Stimulated activated naive B cell treated with anti-CD40 and anti-IgM and Interleukin-4, amounts not matched to agents 10 μg/mL and 1 μg/mL and 100 μg/mL, for 72 hours (primary cell): Measurements from ENCODE around the gene AFF3.

Experiments used
- ATAC-seq, 2 donors: fragments of 150-1000 bp; cut with Tn5 transposase; replicated peaks; 2 replicates each; pipeline ENCODE4 v1.10.0; 2021; ENCODE audit warnings: moderate library complexity in 1 of 2
- DNase-seq: peaks from one replicate; pipeline ENCODE4 v3.0.0; 2021
- H3K27ac Mint-ChIP-seq: one replicate; pipeline ENCODE4 v1.8.0; 2022; ENCODE audit warnings: mild to moderate bottlenecking, mixed read lengths
- H3K27me3 Mint-ChIP-seq, 2 donors: one replicate each; pipeline ENCODE4 v1.8.0; 2022; ENCODE audit warnings: mixed read lengths in 2 of 2
- H3K36me3 Mint-ChIP-seq, 2 donors: one replicate each; pipeline ENCODE4 v1.8.0; 2022; ENCODE audit warnings: mixed read lengths in 2 of 2, mild to moderate bottlenecking in 1 of 2
- H3K4me1 Mint-ChIP-seq, 2 donors: one replicate each; pipeline ENCODE4 v1.8.0; 2022; ENCODE audit warnings: mixed read lengths in 2 of 2, mild to moderate bottlenecking in 1 of 2
- H3K4me3 Mint-ChIP-seq, 2 donors: one replicate each; pipeline ENCODE4 v1.8.0; 2022; ENCODE audit warnings: mild to moderate bottlenecking in 2 of 2, mixed read lengths in 2 of 2, moderate library complexity in 1 of 2
- H3K9me3 Mint-ChIP-seq, 2 donors: one replicate each; pipeline ENCODE4 v1.8.0; 2022; ENCODE audit warnings: mixed read lengths in 2 of 2, mild to moderate bottlenecking in 1 of 2

AFF3 gene

GRCh38 chr2:99597616-99598015 lies 544.8 kb downstream of the AFF3 start:
- DNase-seq (no peak), ATAC-seq (no peak)
- Mint-ChIP-seq H3K36me3 (peaks cover 14 to 54% of the 10 kb centered on the region in 2 donors), H3K27ac (no peak overlapping the region), H3K27me3 (no peaks in the 10 kb centered on the region), H3K9me3 (no peaks in the 10 kb centered on the region), H3K4me3 (no peak overlapping the region), H3K4me1 (peaks cover 8 to 10% of the 10 kb centered on the region in 2 donors)

GRCh38 chr2:99595373-99595772 lies 547.0 kb downstream of the AFF3 start:
- no peak for DNase-seq
- Mint-ChIP-seq H3K27me3 (no peaks in the 10 kb centered on the region), H3K36me3 (peaks cover 19 to 61% of the 10 kb centered on the region in 2 donors), H3K9me3 (no peaks in the 10 kb centered on the region), H3K4me1 (peaks cover 9 to 10% of the 10 kb centered on the region in 2 donors), H3K4me3 (no peak overlapping the region), H3K27ac (peak overlapping the region; percentile 84)
- ATAC-seq = no peak

- Mint-ChIP-seq H3K27ac (peak overlapping the region; percentile 93), H3K9me3 (no peaks in the 10 kb centered on the region), H3K36me3 (peaks cover 22 to 68% of the 10 kb centered on the region in 2 donors), H3K4me1 (peaks cover 13 to 16% of the 10 kb centered on the region in 2 donors), H3K27me3 (no peaks in the 10 kb centered on the region), H3K4me3 (no peak overlapping the region)
- DNase-seq (no peak), ATAC-seq (no peak)
These were observed 548.5 kb downstream of the AFF3 start for GRCh38 chr2:99593692-99594427.

GRCh38 chr2:99576775-99577174 lies 565.6 kb downstream of the AFF3 start:
- Mint-ChIP-seq H3K36me3 (peaks cover 20 to 37% of the 10 kb centered on the region in 2 donors), H3K4me1 (peaks cover 6% of the 10 kb centered on the region in 2 donors), H3K4me3 (no peak overlapping the region), H3K9me3 (no peaks in the 10 kb centered on the region), H3K27me3 (no peaks in the 10 kb centered on the region), H3K27ac (peak overlapping the region; percentile 69)
- no peak for DNase-seq
- no peak for ATAC-seq

GRCh38 chr2:99573634-99574251 lies 568.6 kb downstream of the AFF3 start:
- Mint-ChIP-seq H3K4me1 (peaks cover 6% of the 10 kb centered on the region in 2 donors), H3K27me3 (no peaks in the 10 kb centered on the region), H3K36me3 (peaks cover 29 to 48% of the 10 kb centered on the region in 2 donors), H3K4me3 (no peak overlapping the region), H3K9me3 (no peaks in the 10 kb centered on the region), H3K27ac (no peak overlapping the region)
- DNase-seq (no peak), ATAC-seq (peak in 1 of 2 donors; percentile 53)

- no peaks in the 10 kb centered on the region for H3K9me3 Mint-ChIP-seq
- no peak for ATAC-seq
- peaks cover 6% of the 10 kb centered on the region in 2 donors for H3K4me1 Mint-ChIP-seq
- DNase-seq = no peak
- H3K36me3 Mint-ChIP-seq = peaks cover 29 to 48% of the 10 kb centered on the region in 2 donors
- H3K27ac Mint-ChIP-seq = peak overlapping the region; percentile 75
- no peak overlapping the region for H3K4me3 Mint-ChIP-seq
- H3K27me3 Mint-ChIP-seq = no peaks in the 10 kb centered on the region
These were observed 569.8 kb downstream of the AFF3 start for GRCh38 chr2:99572373-99573164.

GRCh38 chr2:99571954-99572353 lies 570.4 kb downstream of the AFF3 start:
- H3K9me3 Mint-ChIP-seq = no peaks in the 10 kb centered on the region
- ATAC-seq = no peak
- H3K36me3 Mint-ChIP-seq = peaks cover 32 to 48% of the 10 kb centered on the region in 2 donors
- no peak overlapping the region for H3K27ac Mint-ChIP-seq
- no peak overlapping the region for H3K4me3 Mint-ChIP-seq
- H3K4me1 Mint-ChIP-seq = peaks cover 2 to 6% of the 10 kb centered on the region in 2 donors
- no peaks in the 10 kb centered on the region for H3K27me3 Mint-ChIP-seq
- DNase-seq = no peak

- DNase-seq (no peak), ATAC-seq (no peak)
- Mint-ChIP-seq H3K27me3 (no peaks in the 10 kb centered on the region), H3K36me3 (peaks cover 29 to 46% of the 10 kb centered on the region in 2 donors), H3K4me3 (no peak overlapping the region), H3K27ac (peak overlapping the region; percentile 39), H3K4me1 (peaks cover 0 to 3% of the 10 kb centered on the region in 2 donors), H3K9me3 (no peaks in the 10 kb centered on the region)
These were observed 570.9 kb downstream of the AFF3 start for GRCh38 chr2:99571533-99571932.

GRCh38 chr2:99571021-99571420 lies 571.4 kb downstream of the AFF3 start:
- H3K9me3 Mint-ChIP-seq = no peaks in the 10 kb centered on the region
- no peaks in the 10 kb centered on the region for H3K27me3 Mint-ChIP-seq
- H3K27ac Mint-ChIP-seq = peak overlapping the region; percentile 83
- ATAC-seq = no peak
- H3K36me3 Mint-ChIP-seq = peaks cover 30 to 50% of the 10 kb centered on the region in 2 donors
- H3K4me1 Mint-ChIP-seq = peaks cover 0 to 3% of the 10 kb centered on the region in 2 donors
- DNase-seq = no peak
- no peak overlapping the region for H3K4me3 Mint-ChIP-seq

GRCh38 chr2:99569386-99569785 lies 573.0 kb downstream of the AFF3 start:
- H3K4me3 Mint-ChIP-seq = no peak overlapping the region
- DNase-seq (no peak), ATAC-seq (no peak)
- H3K9me3 Mint-ChIP-seq = no peaks in the 10 kb centered on the region
- H3K36me3 Mint-ChIP-seq = peaks cover 34 to 56% of the 10 kb centered on the region in 2 donors
- H3K4me1 Mint-ChIP-seq = peaks cover 0 to 3% of the 10 kb centered on the region in 2 donors
- no peak overlapping the region for H3K27ac Mint-ChIP-seq
- no peaks in the 10 kb centered on the region for H3K27me3 Mint-ChIP-seq

- Mint-ChIP-seq H3K27ac (no peak overlapping the region), H3K9me3 (no peaks in the 10 kb centered on the region), H3K27me3 (no peaks in the 10 kb centered on the region), H3K4me3 (no peak overlapping the region), H3K4me1 (peaks cover 0 to under 1% of the 10 kb centered on the region in 2 donors), H3K36me3 (peaks cover 27 to 44% of the 10 kb centered on the region in 2 donors)
- ATAC-seq (no peak), DNase-seq (no peak)
These were observed 577.2 kb downstream of the AFF3 start for GRCh38 chr2:99565227-99565626.

GRCh38 chr2:99562516-99562915 lies 579.9 kb downstream of the AFF3 start:
- no peak for ATAC-seq
- peak overlapping the region; percentile 52 for H3K27ac Mint-ChIP-seq
- H3K4me1 Mint-ChIP-seq = peaks cover 0 to 6% of the 10 kb centered on the region in 2 donors

GRCh38 chr2:99561804-99562203 lies 580.6 kb downstream of the AFF3 start:
- no peaks in the 10 kb centered on the region for H3K9me3 Mint-ChIP-seq
- H3K4me3 Mint-ChIP-seq = no peak overlapping the region
- ATAC-seq (no peak), DNase-seq (no peak)
- H3K4me1 Mint-ChIP-seq = peaks cover 0 to 6% of the 10 kb centered on the region in 2 donors
- H3K27ac Mint-ChIP-seq = peak overlapping the region; percentile 52
- peaks cover 28 to 46% of the 10 kb centered on the region in 2 donors for H3K36me3 Mint-ChIP-seq
- no peaks in the 10 kb centered on the region for H3K27me3 Mint-ChIP-seq

More at GRCh38 chr2:99562516-99562915, 579.9 kb downstream of the AFF3 start:
- Mint-ChIP-seq H3K9me3 (no peaks in the 10 kb centered on the region), H3K27me3 (no peaks in the 10 kb centered on the region), H3K4me3 (no peak overlapping the region), H3K36me3 (peaks cover 28 to 48% of the 10 kb centered on the region in 2 donors)
- no peak for DNase-seq

GRCh38 chr2:99559075-99559662 lies 583.2 kb downstream of the AFF3 start:
- H3K9me3 Mint-ChIP-seq = no peaks in the 10 kb centered on the region
- DNase-seq (peak; percentile 62), ATAC-seq (peak; percentile 99 to 100)
- no peak overlapping the region for H3K4me3 Mint-ChIP-seq
- peaks cover 33 to 49% of the 10 kb centered on the region in 2 donors for H3K36me3 Mint-ChIP-seq
- peaks cover 0 to 6% of the 10 kb centered on the region in 2 donors for H3K4me1 Mint-ChIP-seq
- H3K27me3 Mint-ChIP-seq = no peaks in the 10 kb centered on the region
- H3K27ac Mint-ChIP-seq = peak overlapping the region; percentile 22
